Ishikawa (cell line): ENCODE data around the gene CD6.

Experiments
- CEBPB ChIP-seq: IDR thresholded peaks from 2 replicates; pipeline ENCODE4 v1.6.1; 2012
- CREB1 ChIP-seq: IDR thresholded peaks from 2 replicates; pipeline ENCODE4 v1.6.1; 2012; ENCODE audit warnings: low read depth
- EGR1 ChIP-seq: IDR thresholded peaks from 2 replicates; pipeline ENCODE4 v1.6.1; 2012
- EP300 ChIP-seq: IDR thresholded peaks from 2 replicates; pipeline ENCODE4 v1.6.1; 2012; ENCODE audit warnings: borderline replicate concordance
- FOXM1 ChIP-seq: IDR thresholded peaks from 2 replicates; pipeline ENCODE4 v1.6.1; 2012; ENCODE audit warnings: low read depth, borderline replicate concordance
- NFIC ChIP-seq: IDR thresholded peaks from 2 replicates; pipeline ENCODE4 v1.6.1; 2012
- RAD21 ChIP-seq: IDR thresholded peaks from 2 replicates; pipeline ENCODE4 v1.6.1; 2012; ENCODE audit warnings: low read depth
- TAF1 ChIP-seq: IDR thresholded peaks from 2 replicates; pipeline ENCODE4 v1.6.1; 2012; ENCODE audit warnings: low read depth, mild to moderate bottlenecking
- TCF12 ChIP-seq: IDR thresholded peaks from 2 replicates; pipeline ENCODE4 v1.6.1; 2012; ENCODE audit warnings: low read depth
- TEAD4 ChIP-seq: IDR thresholded peaks from 2 replicates; pipeline ENCODE4 v1.6.1; 2012
- YY1 ChIP-seq: IDR thresholded peaks from 2 replicates; pipeline ENCODE4 v1.6.1; 2012; ENCODE audit warnings: low read depth
- ZBTB7A ChIP-seq: IDR thresholded peaks from 2 replicates; pipeline ENCODE4 v1.6.1; 2012; ENCODE audit warnings: low read depth
- TF ChIP-seq, protein P1 (sequence below): IDR thresholded peaks from 2 replicates; pipeline ENCODE4 v1.6.1; 2012; ENCODE audit warnings: low read depth, mild to moderate bottlenecking
- TF ChIP-seq, protein P2 (sequence below): IDR thresholded peaks from 2 replicates; pipeline ENCODE4 v1.6.1; 2012
- TF ChIP-seq, protein P3 (sequence below): IDR thresholded peaks from 2 replicates; pipeline ENCODE4 v1.6.1; 2012

CD6 gene, protein sequence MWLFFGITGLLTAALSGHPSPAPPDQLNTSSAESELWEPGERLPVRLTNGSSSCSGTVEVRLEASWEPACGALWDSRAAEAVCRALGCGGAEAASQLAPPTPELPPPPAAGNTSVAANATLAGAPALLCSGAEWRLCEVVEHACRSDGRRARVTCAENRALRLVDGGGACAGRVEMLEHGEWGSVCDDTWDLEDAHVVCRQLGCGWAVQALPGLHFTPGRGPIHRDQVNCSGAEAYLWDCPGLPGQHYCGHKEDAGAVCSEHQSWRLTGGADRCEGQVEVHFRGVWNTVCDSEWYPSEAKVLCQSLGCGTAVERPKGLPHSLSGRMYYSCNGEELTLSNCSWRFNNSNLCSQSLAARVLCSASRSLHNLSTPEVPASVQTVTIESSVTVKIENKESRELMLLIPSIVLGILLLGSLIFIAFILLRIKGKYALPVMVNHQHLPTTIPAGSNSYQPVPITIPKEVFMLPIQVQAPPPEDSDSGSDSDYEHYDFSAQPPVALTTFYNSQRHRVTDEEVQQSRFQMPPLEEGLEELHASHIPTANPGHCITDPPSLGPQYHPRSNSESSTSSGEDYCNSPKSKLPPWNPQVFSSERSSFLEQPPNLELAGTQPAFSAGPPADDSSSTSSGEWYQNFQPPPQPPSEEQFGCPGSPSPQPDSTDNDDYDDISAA

DNA sequence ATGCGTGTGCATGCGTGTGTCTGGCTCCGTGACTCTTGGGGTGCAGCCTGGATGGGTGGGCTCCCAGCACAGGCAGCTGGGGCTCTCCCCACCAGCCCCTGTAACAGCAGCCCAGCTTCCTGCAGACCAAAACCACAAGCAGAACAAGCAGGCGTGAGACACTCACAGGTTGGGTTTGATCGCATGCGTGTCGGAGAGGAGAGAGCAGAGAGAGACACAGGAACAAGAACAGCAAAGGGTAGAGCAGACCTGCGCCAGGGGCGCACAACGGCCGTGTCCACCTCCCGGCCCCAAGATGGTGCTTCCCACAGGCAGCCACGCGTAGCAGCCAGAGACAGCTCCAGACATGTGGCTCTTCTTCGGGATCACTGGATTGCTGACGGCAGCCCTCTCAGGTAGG, at the start of gene CD6:
Gene CD6 (plus strand): TSS at position 161 of the 400 bp plus-strand sequence. CDS start 186 bp downstream, at position 347.
- TF ChIP-seq, protein P1, sequence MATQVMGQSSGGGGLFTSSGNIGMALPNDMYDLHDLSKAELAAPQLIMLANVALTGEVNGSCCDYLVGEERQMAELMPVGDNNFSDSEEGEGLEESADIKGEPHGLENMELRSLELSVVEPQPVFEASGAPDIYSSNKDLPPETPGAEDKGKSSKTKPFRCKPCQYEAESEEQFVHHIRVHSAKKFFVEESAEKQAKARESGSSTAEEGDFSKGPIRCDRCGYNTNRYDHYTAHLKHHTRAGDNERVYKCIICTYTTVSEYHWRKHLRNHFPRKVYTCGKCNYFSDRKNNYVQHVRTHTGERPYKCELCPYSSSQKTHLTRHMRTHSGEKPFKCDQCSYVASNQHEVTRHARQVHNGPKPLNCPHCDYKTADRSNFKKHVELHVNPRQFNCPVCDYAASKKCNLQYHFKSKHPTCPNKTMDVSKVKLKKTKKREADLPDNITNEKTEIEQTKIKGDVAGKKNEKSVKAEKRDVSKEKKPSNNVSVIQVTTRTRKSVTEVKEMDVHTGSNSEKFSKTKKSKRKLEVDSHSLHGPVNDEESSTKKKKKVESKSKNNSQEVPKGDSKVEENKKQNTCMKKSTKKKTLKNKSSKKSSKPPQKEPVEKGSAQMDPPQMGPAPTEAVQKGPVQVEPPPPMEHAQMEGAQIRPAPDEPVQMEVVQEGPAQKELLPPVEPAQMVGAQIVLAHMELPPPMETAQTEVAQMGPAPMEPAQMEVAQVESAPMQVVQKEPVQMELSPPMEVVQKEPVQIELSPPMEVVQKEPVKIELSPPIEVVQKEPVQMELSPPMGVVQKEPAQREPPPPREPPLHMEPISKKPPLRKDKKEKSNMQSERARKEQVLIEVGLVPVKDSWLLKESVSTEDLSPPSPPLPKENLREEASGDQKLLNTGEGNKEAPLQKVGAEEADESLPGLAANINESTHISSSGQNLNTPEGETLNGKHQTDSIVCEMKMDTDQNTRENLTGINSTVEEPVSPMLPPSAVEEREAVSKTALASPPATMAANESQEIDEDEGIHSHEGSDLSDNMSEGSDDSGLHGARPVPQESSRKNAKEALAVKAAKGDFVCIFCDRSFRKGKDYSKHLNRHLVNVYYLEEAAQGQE, result no peak
- no peak for TF ChIP-seq RAD21
- no peak for TF ChIP-seq ZBTB7A

DNA sequence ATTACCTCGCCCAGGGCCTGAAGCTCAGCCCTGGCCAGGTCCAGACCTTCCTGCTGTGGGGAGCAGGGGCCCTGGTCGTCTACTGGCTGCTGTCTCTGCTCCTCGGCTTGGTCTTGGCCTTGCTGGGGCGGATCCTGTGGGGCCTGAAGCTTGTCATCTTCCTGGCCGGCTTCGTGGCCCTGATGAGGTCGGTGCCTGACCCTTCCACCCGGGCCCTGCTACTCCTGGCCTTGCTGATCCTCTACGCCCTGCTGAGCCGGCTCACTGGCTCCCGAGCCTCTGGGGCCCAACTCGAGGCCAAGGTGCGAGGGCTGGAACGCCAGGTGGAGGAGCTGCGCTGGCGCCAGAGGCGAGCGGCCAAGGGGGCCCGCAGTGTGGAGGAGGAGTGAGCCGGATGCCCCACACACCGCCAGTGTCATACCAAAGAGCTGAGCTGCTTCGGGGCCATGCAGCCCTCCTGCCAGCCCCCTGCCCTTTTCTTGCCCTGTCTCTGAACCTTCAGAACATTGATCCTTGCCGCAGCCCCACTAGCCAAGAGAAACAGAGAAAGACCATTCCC, 49.6 kb upstream of the CD6 start:
- TF ChIP-seq TEAD4, result no peak
- TF ChIP-seq EGR1, result no peak
- no peak for TF ChIP-seq TCF12
- no peak for TF ChIP-seq CEBPB
- no peak for TF ChIP-seq YY1
- no peak for TF ChIP-seq ZBTB7A
- TF ChIP-seq CREB1, result no peak
- no peak for TF ChIP-seq EP300
- no peak for TF ChIP-seq RAD21
- no peak for TF ChIP-seq TAF1
- TF ChIP-seq FOXM1, result no peak
- no peak for TF ChIP-seq NFIC
- TF ChIP-seq, protein P1, result no peak
- TF ChIP-seq, protein P2, sequence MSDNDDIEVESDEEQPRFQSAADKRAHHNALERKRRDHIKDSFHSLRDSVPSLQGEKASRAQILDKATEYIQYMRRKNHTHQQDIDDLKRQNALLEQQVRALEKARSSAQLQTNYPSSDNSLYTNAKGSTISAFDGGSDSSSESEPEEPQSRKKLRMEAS, result no peak
- TF ChIP-seq, protein P3, sequence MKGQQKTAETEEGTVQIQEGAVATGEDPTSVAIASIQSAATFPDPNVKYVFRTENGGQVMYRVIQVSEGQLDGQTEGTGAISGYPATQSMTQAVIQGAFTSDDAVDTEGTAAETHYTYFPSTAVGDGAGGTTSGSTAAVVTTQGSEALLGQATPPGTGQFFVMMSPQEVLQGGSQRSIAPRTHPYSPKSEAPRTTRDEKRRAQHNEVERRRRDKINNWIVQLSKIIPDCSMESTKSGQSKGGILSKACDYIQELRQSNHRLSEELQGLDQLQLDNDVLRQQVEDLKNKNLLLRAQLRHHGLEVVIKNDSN, result no peak

DNA sequence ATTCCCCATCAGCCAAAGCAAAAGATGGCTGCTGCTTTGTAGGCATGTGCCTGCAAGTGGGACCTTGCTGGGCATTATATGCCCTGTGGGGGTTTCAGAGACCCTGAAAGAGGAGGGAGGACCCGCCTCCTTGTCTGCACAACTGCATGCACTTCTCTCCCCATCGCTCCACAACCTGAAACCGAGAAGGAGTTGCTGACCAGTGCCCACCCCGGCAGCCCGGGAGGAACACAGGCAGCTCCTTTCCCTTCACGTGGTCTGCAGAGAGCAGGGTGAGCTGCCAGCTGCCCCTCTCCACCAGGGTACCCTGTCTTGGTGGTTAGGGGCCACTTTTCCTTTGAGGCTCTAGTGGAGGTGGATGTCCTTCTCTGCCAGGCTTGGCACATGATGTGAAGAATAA, 48.6 kb upstream of the CD6 start:
- TF ChIP-seq, protein P3, result no peak
- TF ChIP-seq EGR1 (no peak), TEAD4 (no peak), ZBTB7A (no peak), YY1 (no peak), RAD21 (no peak), CEBPB (no peak), CREB1 (no peak), FOXM1 (no peak), EP300 (no peak), TCF12 (no peak), NFIC (no peak), TAF1 (no peak)
- TF ChIP-seq, protein P1, result no peak
- TF ChIP-seq, protein P2, result no peak

DNA sequence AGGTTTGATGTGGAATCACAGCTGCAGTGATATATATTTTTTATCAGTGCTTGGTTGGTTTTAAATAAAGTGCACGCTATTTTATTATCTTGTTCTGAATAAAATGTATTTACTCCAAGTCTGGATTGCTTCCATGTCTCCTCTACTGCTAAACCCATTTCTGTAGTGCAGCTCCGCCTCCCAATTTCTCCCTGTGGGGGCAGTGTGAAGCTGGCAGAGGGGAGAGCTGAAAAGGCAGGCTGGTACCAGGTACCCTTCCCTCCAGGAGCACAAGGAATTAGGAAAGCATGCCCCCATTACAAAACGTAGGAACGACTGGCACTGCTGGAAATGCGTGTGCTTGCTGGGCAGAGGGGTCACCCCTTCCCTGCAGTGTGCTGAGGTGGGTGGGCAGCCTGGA, 48.2 kb upstream of the CD6 start:
- no peak for TF ChIP-seq YY1
- no peak for TF ChIP-seq EGR1
- TF ChIP-seq RAD21, result no peak
- TF ChIP-seq, protein P3, result no peak
- no peak for TF ChIP-seq TCF12
- no peak for TF ChIP-seq NFIC
- no peak for TF ChIP-seq FOXM1
- no peak for TF ChIP-seq TAF1
- TF ChIP-seq ZBTB7A, result no peak
- TF ChIP-seq, protein P1, result no peak
- TF ChIP-seq CEBPB, result no peak
- no peak for TF ChIP-seq EP300
- TF ChIP-seq, protein P2, result no peak
- TF ChIP-seq CREB1, result no peak
- TF ChIP-seq TEAD4, result no peak
